HG03196 (cell line): ENCODE results near the gene MFNG.

Experiments used
- ATAC-seq: cut with Tn5 transposase; IDR thresholded peaks from one replicate; pipeline ENCODE4 v1.9.1; 2021; ENCODE audit not compliant: unreplicated experiment

The MFNG gene

GRCh38 chr22:37427135-37427710, 59.0 kb downstream of the MFNG start, which contains the start of gene ELFN2:
Gene ELFN2 (minus strand): TSS chr22:37427479. CDS start chr22:37375534, 51,945 bp downstream.
- ATAC-seq = no peak

GRCh38 chr22:37426706-37427134, 59.5 kb downstream of the MFNG start:
- no peak for ATAC-seq

GRCh38 chr22:37425800-37426705, 60.1 kb downstream of the MFNG start:
- ATAC-seq = no peak

GRCh38 chr22:37425369-37425768, 60.8 kb downstream of the MFNG start:
- ATAC-seq = no peak

GRCh38 chr22:37423283-37423682, 62.9 kb downstream of the MFNG start:
- no peak for ATAC-seq

GRCh38 chr22:37421468-37421877, 64.7 kb downstream of the MFNG start:
- no peak for ATAC-seq

- no peak for ATAC-seq
Measured at GRCh38 chr22:37420686-37421467, 65.3 kb downstream of the MFNG start.

GRCh38 chr22:37419969-37420685, 66.1 kb downstream of the MFNG start:
- ATAC-seq = no peak

GRCh38 chr22:37419370-37419968, 66.7 kb downstream of the MFNG start:
- ATAC-seq = no peak
